ENCODE results near the gene CPZ.

The CPZ gene

GRCh38 chr4:8596891-8597290 is 4.3 kb downstream of the CPZ start:
- no peak for DNase-seq

GRCh38 chr4:8597319-8597718 is 4.8 kb downstream of the CPZ start:
- DNase-seq = no peak

GRCh38 chr4:8597791-8598190 is 5.2 kb downstream of the CPZ start:
- no peak for DNase-seq

GRCh38 chr4:8598391-8599090 is 6.0 kb downstream of the CPZ start:
- no peak for DNase-seq

GRCh38 chr4:8599091-8599460 is 6.5 kb downstream of the CPZ start:
- no peak for DNase-seq

GRCh38 chr4:8599657-8600056 is 7.1 kb downstream of the CPZ start:
- no peak for DNase-seq

- no peak for DNase-seq
Observed at GRCh38 chr4:8600266-8600665, 7.7 kb downstream of the CPZ start.

- no peak for DNase-seq
Observed at GRCh38 chr4:8600686-8601085, 8.1 kb downstream of the CPZ start.

GRCh38 chr4:8601086-8601485 is 8.5 kb downstream of the CPZ start:
- DNase-seq = no peak

- no peak for DNase-seq
Observed at GRCh38 chr4:8601556-8601955, 9.0 kb downstream of the CPZ start.

GRCh38 chr4:8602686-8603430 is 10.3 kb downstream of the CPZ start:
- no peak for DNase-seq

- DNase-seq = no peak
Observed at GRCh38 chr4:8603931-8604330, 11.4 kb downstream of the CPZ start.

- no peak for DNase-seq
Observed at GRCh38 chr4:8605289-8605688, 12.7 kb downstream of the CPZ start.

GRCh38 chr4:8606476-8606875 is 13.9 kb downstream of the CPZ start:
- DNase-seq = no peak

GRCh38 chr4:8606966-8607365 is 14.4 kb downstream of the CPZ start:
- DNase-seq = no peak

GRCh38 chr4:8607603-8608481 is 15.3 kb downstream of the CPZ start:
- peak; percentile 47 to 63 for DNase-seq

GRCh38 chr4:8608714-8609391 is 16.3 kb downstream of the CPZ start:
- no peak for DNase-seq

- no peak for DNase-seq
Observed at GRCh38 chr4:8609406-8609805, 16.8 kb downstream of the CPZ start.

- DNase-seq = no peak
Observed at GRCh38 chr4:8609824-8610350, 17.3 kb downstream of the CPZ start.

- DNase-seq = no peak
Observed at GRCh38 chr4:8610858-8611616, 18.5 kb downstream of the CPZ start.

GRCh38 chr4:8612646-8613045 is 20.1 kb downstream of the CPZ start:
- no peak for DNase-seq
